SK-N-SH (cell line): ENCODE measurements around the gene NSMCE3. TPM values are rescaled to one million over a fixed set of nuclear protein-coding genes. Genes with fewer than 3 reads are reported as not detected.

Experiments
- CTCF ChIA-PET: fragments of 300-600, 350-600 bp; formaldehyde crosslinking; extraction: SDS; loops from one replicate; lab custom pipeline; 2021; lab: Yijun Ruan, JAX
- POLR2A ChIA-PET: fragments of 350-600 bp; sonication (Branson Sonifier 250); formaldehyde crosslinking; extraction: SDS; loops from one replicate; lab custom pipeline; 2020; ENCODE audit warnings: antibody characterized with exemption, inconsistent platforms; lab: Yijun Ruan, JAX
- DNase-seq: peaks from one replicate; pipeline ENCODE4 v3.0.0; 2012
- H2AFZ ChIP-seq: fragments of 200-600 bp; sonication (generic); 2 replicates; pipeline ENCODE4 v1.8.1; 2016; ENCODE audit warnings: antibody characterized with exemption, mild to moderate bottlenecking, low read depth
- H3F3A ChIP-seq: fragments of 200-600 bp; sonication (generic); replicated peaks from 2 replicates; pipeline ENCODE3; 2016; ENCODE audit warnings: antibody characterized with exemption, mild to moderate bottlenecking; ENCODE audit not compliant: insufficient read depth
- H3K27ac ChIP-seq, 2 experiments: fragments of 200-500 bp in 1 of 2; fragments of 200-600 bp in 1 of 2; sonication (Bioruptor generic) in 1 of 2; sonication (generic), shearing (Covaris generic) in 1 of 2; 2 replicates each; pipeline versions ENCODE4 v1.5.1 to v1.6.1; 2014 to 2016; ENCODE audit warnings: low read depth in 2 of 2, inconsistent platforms in 1 of 2, low read length in 1 of 2, mild to moderate bottlenecking in 1 of 2, mixed read lengths in 1 of 2
- H3K27me3 ChIP-seq: fragments of 200-600 bp; sonication (generic), shearing (Covaris generic); 2 replicates; pipeline ENCODE4 v1.6.1; 2016; ENCODE audit warnings: mixed run types; ENCODE audit not compliant: insufficient read depth
- H3K36me3 ChIP-seq, 2 experiments: fragments of 200-500 bp in 1 of 2; fragments of 200-600 bp in 1 of 2; sonication (Bioruptor generic) in 1 of 2; sonication (generic) in 1 of 2; replicated peaks in 1 of 2; 2 replicates each; pipeline versions ENCODE3 to v1.5.1; 2014 to 2016; ENCODE audit warnings: low read length in 1 of 2, mild to moderate bottlenecking in 1 of 2; ENCODE audit not compliant: insufficient read depth in 2 of 2, control insufficient read depth in 1 of 2
- H3K4me1 ChIP-seq, 2 experiments: fragments of 200-500 bp in 1 of 2; fragments of 200-600 bp in 1 of 2; sonication (Bioruptor generic) in 1 of 2; sonication (generic), shearing (Covaris generic) in 1 of 2; 2 replicates each; pipeline versions ENCODE4 v1.5.1 to v1.6.1; 2014 to 2016; ENCODE audit warnings: low read depth in 1 of 2, low read length in 1 of 2, mixed run types in 1 of 2; ENCODE audit not compliant: insufficient read depth in 2 of 2, control insufficient read depth in 1 of 2
- H3K4me2 ChIP-seq: fragments of 200-600 bp; sonication (generic), shearing (Covaris generic); 2 replicates; pipeline ENCODE4 v1.6.1; 2017; ENCODE audit warnings: mixed run types
- H3K4me3 ChIP-seq, 2 experiments: fragments of 200-500 bp in 1 of 2; fragments of 200-600 bp in 1 of 2; sonication (Bioruptor generic) in 1 of 2; sonication (generic), shearing (Covaris generic) in 1 of 2; 2 replicates each; pipeline versions ENCODE4 v1.5.1 to v1.8.1; 2014 to 2016; ENCODE audit warnings: low read depth in 2 of 2, inconsistent platforms in 1 of 2, low read length in 1 of 2, mild to moderate bottlenecking in 1 of 2, mixed read lengths in 1 of 2, moderate library complexity in 1 of 2
- H3K79me2 ChIP-seq: fragments of 200-600 bp; sonication (generic); 2 replicates; pipeline ENCODE4 v1.8.1; 2017; ENCODE audit warnings: mild to moderate bottlenecking; ENCODE audit not compliant: insufficient read depth
- H3K9ac ChIP-seq: fragments of 200-600 bp; sonication (generic); 2 replicates; pipeline ENCODE4 v1.6.1; 2017; ENCODE audit warnings: mixed run types
- H3K9me2 ChIP-seq: fragments of 200-600 bp; sonication (generic); 2 replicates; pipeline ENCODE4 v1.6.1; 2017; ENCODE audit warnings: mixed run types
- H3K9me3 ChIP-seq: fragments of 200-600 bp; sonication (generic); 2 replicates; pipeline ENCODE4 v1.6.1; 2017; ENCODE audit warnings: mixed run types, mild to moderate bottlenecking, moderate library complexity
- H4K20me1 ChIP-seq: fragments of 200-600 bp; sonication (generic); 2 replicates; pipeline ENCODE4 v1.6.1; 2017; ENCODE audit warnings: mild to moderate bottlenecking, mixed run types; ENCODE audit not compliant: insufficient read depth
- CHD2 ChIP-seq: fragments of 150-350 bp; IDR thresholded peaks from 2 replicates; pipeline ENCODE4 v1.6.1; 2018; ENCODE audit warnings: low read length; ENCODE audit not compliant: partially characterized antibody
- ELF1 ChIP-seq: IDR thresholded peaks from 2 replicates; pipeline ENCODE4 v1.4.0; 2012
- EP300 ChIP-seq, 2 experiments: IDR thresholded peaks; 2 replicates each; pipeline versions ENCODE4 v1.4.0 to v1.6.1; 2012; ENCODE audit warnings: borderline replicate concordance in 1 of 2, low read depth in 1 of 2, low read length in 1 of 2
- EZH2phosphoT487 ChIP-seq: fragments of 200-600 bp; sonication (generic); IDR thresholded peaks from 2 replicates; pipeline ENCODE4 v1.6.1; 2017; ENCODE audit warnings: low read depth, mixed run types, mild to moderate bottlenecking, antibody characterized with exemption, moderate library complexity, borderline replicate concordance
- FOSL2 ChIP-seq: IDR thresholded peaks from 2 replicates; pipeline ENCODE4 v1.4.0; 2012; ENCODE audit warnings: low read depth, mild to moderate bottlenecking, moderate library complexity, borderline replicate concordance
- GABPA ChIP-seq: IDR thresholded peaks from 2 replicates; pipeline ENCODE4 v1.4.0; 2012; ENCODE audit warnings: low read depth, mild to moderate bottlenecking
- GATA2 ChIP-seq: sonication (generic); formaldehyde crosslinking; IDR thresholded peaks from 2 replicates; pipeline ENCODE4 v1.5.0; 2020; ENCODE audit warnings: mild to moderate bottlenecking, missing genetic modification reagents
- MEF2A ChIP-seq: IDR thresholded peaks from 2 replicates; pipeline ENCODE4 v1.4.0; 2012; ENCODE audit warnings: low read depth, borderline replicate concordance
- POLR2AphosphoS5 ChIP-seq: IDR thresholded peaks from 2 replicates; pipeline ENCODE4 v1.6.1; 2012; ENCODE audit warnings: low read depth, low read length
- REST ChIP-seq: IDR thresholded peaks from 2 replicates; pipeline ENCODE4 v1.6.1; 2012; ENCODE audit warnings: mild to moderate bottlenecking, low read depth, low read length, moderate library complexity
- TCF12 ChIP-seq: IDR thresholded peaks from 2 replicates; pipeline ENCODE4 v1.4.0; 2012
- USF2 ChIP-seq: fragments of 150-350 bp; IDR thresholded peaks from 2 replicates; pipeline ENCODE4 v1.6.1; 2017; ENCODE audit warnings: antibody characterized with exemption, low read length, low read depth, borderline replicate concordance
- YY1 ChIP-seq: IDR thresholded peaks from 2 replicates; pipeline ENCODE4 v1.4.0; 2012; ENCODE audit warnings: low read depth, mild to moderate bottlenecking
- WGBS: methylation state at CpG from one replicate; pipeline ENCODE4 v1.1.6; 2017; ENCODE audit warnings: low lambda C conversion rate; 5-methylcytosine and 5-hydroxymethylcytosine counted together
- polyA plus RNA-seq, 3 experiments: library from polyadenylated mRNA; depleted of rRNA; stranded (reverse); fragments of >200 nt; gene quantifications; 2 replicates each; pipeline ENCODE4 v1.2.3, GENCODE V29; 2012

NSMCE3 gene
- polyA plus RNA-seq, 1 of the 3 experiments (the other 2 are of a cell fraction) = 5.5 TPM

DNA sequence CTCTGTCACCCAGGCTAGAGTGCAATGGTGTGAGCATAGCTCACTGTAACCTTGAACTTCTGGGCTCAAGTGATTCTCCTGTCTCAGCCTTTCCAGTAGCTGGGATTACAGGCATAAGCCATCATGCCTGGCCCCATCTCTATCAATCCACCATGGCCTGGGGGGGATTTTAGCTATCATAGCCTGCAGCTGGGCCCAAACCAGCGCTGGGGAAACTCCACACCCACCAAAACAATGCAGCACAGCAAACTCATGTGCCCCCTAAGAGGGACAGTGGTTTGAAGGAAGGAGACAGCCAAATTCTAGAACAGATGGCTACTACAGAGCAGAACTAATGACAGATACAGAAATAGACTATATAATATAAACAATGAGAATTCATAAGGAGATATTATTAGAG, 13.8 kb upstream of the NSMCE3 start:
- no peaks in the 10 kb centered on the region for H3K9me2 ChIP-seq
- H3K27me3 ChIP-seq = peaks cover 3% of the 10 kb centered on the region; the same call in 1 of the 2 replicates
- no peak overlapping the region for H3K9ac ChIP-seq
- no peak overlapping the region for H2AFZ ChIP-seq
- H3K4me2 ChIP-seq = no peak overlapping the region
- POLR2A ChIA-PET = no interaction called here
- DNase-seq = no peak
- no peaks in the 10 kb centered on the region for H3K79me2 ChIP-seq
- no peaks in the 10 kb centered on the region for H4K20me1 ChIP-seq
- no peak overlapping the region for H3K4me3 ChIP-seq
- peaks cover 7% of the 10 kb centered on the region for H3F3A ChIP-seq
- CTCF ChIA-PET = interaction anchor here (0.6 kb wide), 1 partner anchor 50 kb away, joined by 3 read pairs; no protein-coding TSS in a partner anchor
- H3K27ac ChIP-seq = no peak overlapping the region
- H3K36me3 ChIP-seq = no peaks in the 10 kb centered on the region
- peaks cover 0 to 6% of the 10 kb centered on the region in 2 experiments; a peak in 1 of 4 replicates for H3K4me1 ChIP-seq
- 15% methylated on average over 1 of the region's 1 CpG for WGBS
- no peaks in the 10 kb centered on the region for H3K9me3 ChIP-seq
- TF ChIP-seq EP300 (IDR thresholded peaks at IDR 0.05; ENCODE audit: borderline replicate concordance in 1 of 2, low read depth in 1 of 2, low read length in 1 of 2) = no peak
- no peak for TF ChIP-seq GATA2
- TF ChIP-seq EZH2phosphoT487 = no peak
- no peak for TF ChIP-seq REST
- TF ChIP-seq MEF2A = no peak
- TF ChIP-seq USF2 = no peak
- TF ChIP-seq GABPA = no peak
- TF ChIP-seq ELF1 = no peak
- no peak for TF ChIP-seq TCF12
- no peak for TF ChIP-seq FOSL2
- TF ChIP-seq CHD2 = no peak
- TF ChIP-seq YY1 = no peak
- TF ChIP-seq, all 33 proteins: peak for 0

DNA sequence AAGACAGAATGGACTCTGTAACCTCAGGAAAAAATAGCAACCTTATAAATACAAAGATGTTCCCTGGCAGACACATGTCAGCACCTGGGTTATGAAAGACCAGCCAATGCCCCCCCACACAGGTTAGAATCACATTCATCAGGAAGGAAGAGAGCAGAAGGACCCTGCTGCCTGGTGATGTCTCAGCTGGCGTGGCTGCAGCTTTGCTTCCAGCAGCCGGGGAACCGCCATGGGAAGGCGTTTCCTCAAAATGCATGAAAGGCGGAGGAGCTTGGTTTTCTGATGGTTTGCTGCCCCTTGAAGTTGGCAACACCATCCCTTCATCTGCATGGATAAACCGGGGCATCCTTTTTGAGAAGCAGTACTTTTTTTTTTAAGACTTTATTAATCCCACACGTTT, 10.9 kb upstream of the NSMCE3 start:
- WGBS = 57% methylated on average over 4 of the region's 7 CpGs
- H3K4me1 ChIP-seq = peaks cover 0 to 11% of the 10 kb centered on the region in 2 experiments; a peak in 1 of 4 replicates
- no peaks in the 10 kb centered on the region for H4K20me1 ChIP-seq
- CTCF ChIA-PET = interaction anchor here (1.1 kb wide), 1 partner anchor 11 kb away, joined by 3 read pairs; no protein-coding TSS in a partner anchor
- POLR2A ChIA-PET = no interaction called here
- H3K4me3 ChIP-seq = no peak overlapping the region
- no peak overlapping the region for H3K9ac ChIP-seq
- H3K27ac ChIP-seq = no peak overlapping the region
- H2AFZ ChIP-seq = no peak overlapping the region
- H3K36me3 ChIP-seq = no peaks in the 10 kb centered on the region
- no peaks in the 10 kb centered on the region; the same call in 1 of the 2 replicates for H3K27me3 ChIP-seq
- TF ChIP-seq POLR2AphosphoS5 = no peak
- DNase-seq = no peak
- H3K79me2 ChIP-seq = no peaks in the 10 kb centered on the region
- H3F3A ChIP-seq = peaks cover 16% of the 10 kb centered on the region
- no peaks in the 10 kb centered on the region for H3K9me2 ChIP-seq
- H3K4me2 ChIP-seq = no peak overlapping the region
- no peaks in the 10 kb centered on the region for H3K9me3 ChIP-seq
